ENCODE results near the gene ACOT9. TPM values are rescaled to one million over a fixed set of nuclear protein-coding genes. Genes with fewer than 3 reads are reported as not detected.
A peak's percentile ranks its signal among the peaks of the same experiment; 100 is the strongest.
"Not testable (repeated sequence)": the region's sequence is repeated elsewhere in the genome, so short reads cannot be mapped to it uniquely, and the experiment has no call there.

Gene ACOT9
- total RNA-seq, 6 donors from 2014 or later: 40.3 to 54.5 (median 45.1) TPM

GRCh38 chrX:23779025-23779424 is 35.9 kb upstream of the ACOT9 start:
- no peak for ATAC-seq (ENCODE audit: low FRiP score in 2 of 2)
- Histone ChIP-seq H3K27me3 (no peaks in the 10 kb centered on the region), H3K27ac (no peak overlapping the region), H3K4me1 (peaks cover 0 to 7% (median under 1%) of the 10 kb centered on the region in 4 donors), H3K9me3 (no peaks in the 10 kb centered on the region), H3K36me3 (no peaks in the 10 kb centered on the region), H3K4me3 (no peak overlapping the region)
- 71 to 86% methylated on average over 3 to 4 of the region's 4 CpGs for WGBS, 2 donors
- no peak for DNase-seq
- TF ChIP-seq EP300 (IDR thresholded peaks at IDR 0.05) (no peak), POLR2AphosphoS5 (IDR thresholded peaks at IDR 0.05) (no peak), POLR2A (IDR thresholded peaks at IDR 0.05) (no peak)
- TF ChIP-seq, protein P1, sequence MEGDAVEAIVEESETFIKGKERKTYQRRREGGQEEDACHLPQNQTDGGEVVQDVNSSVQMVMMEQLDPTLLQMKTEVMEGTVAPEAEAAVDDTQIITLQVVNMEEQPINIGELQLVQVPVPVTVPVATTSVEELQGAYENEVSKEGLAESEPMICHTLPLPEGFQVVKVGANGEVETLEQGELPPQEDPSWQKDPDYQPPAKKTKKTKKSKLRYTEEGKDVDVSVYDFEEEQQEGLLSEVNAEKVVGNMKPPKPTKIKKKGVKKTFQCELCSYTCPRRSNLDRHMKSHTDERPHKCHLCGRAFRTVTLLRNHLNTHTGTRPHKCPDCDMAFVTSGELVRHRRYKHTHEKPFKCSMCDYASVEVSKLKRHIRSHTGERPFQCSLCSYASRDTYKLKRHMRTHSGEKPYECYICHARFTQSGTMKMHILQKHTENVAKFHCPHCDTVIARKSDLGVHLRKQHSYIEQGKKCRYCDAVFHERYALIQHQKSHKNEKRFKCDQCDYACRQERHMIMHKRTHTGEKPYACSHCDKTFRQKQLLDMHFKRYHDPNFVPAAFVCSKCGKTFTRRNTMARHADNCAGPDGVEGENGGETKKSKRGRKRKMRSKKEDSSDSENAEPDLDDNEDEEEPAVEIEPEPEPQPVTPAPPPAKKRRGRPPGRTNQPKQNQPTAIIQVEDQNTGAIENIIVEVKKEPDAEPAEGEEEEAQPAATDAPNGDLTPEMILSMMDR (IDR thresholded peaks at IDR 0.05): no peak

DNA sequence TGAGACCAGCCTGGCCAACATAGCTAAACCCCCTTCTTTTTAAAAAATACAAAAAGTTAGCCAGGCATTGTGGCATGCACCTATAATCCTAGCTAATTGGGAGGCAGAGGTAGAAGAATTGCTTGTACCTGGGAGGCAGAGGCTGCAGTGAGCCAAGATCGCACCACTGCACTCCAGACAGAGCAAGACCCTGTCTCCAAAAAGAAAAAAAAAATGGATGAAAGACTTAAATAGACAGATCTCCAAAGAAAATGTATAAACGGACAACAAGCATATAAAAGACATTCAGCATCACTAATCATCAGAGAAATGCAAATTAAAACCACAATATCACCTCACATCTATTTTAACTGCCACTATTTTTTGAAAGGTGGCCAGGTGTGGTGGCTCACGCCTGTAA is 33.3 kb upstream of the ACOT9 start:
- H3K4me3 ChIP-seq: no peak overlapping the region
- no peaks in the 10 kb centered on the region for H3K9me3 ChIP-seq
- DNase-seq: no peak
- H3K27ac ChIP-seq: no peak overlapping the region
- peaks cover 0 to 7% (median 0%) of the 10 kb centered on the region in 4 donors for H3K4me1 ChIP-seq
- H3K27me3 ChIP-seq: no peaks in the 10 kb centered on the region
- ATAC-seq (ENCODE audit: low FRiP score in 2 of 2): no peak
- H3K36me3 ChIP-seq: no peaks in the 10 kb centered on the region
- WGBS, 2 donors: 78 to 92% methylated on average over 3 of the region's 3 CpGs
- TF ChIP-seq, protein P1 (IDR thresholded peaks at IDR 0.05): no peak
- TF ChIP-seq EP300 (IDR thresholded peaks at IDR 0.05): no peak
- no peak for TF ChIP-seq POLR2A (IDR thresholded peaks at IDR 0.05)
- no peak for TF ChIP-seq POLR2AphosphoS5 (IDR thresholded peaks at IDR 0.05)

DNA sequence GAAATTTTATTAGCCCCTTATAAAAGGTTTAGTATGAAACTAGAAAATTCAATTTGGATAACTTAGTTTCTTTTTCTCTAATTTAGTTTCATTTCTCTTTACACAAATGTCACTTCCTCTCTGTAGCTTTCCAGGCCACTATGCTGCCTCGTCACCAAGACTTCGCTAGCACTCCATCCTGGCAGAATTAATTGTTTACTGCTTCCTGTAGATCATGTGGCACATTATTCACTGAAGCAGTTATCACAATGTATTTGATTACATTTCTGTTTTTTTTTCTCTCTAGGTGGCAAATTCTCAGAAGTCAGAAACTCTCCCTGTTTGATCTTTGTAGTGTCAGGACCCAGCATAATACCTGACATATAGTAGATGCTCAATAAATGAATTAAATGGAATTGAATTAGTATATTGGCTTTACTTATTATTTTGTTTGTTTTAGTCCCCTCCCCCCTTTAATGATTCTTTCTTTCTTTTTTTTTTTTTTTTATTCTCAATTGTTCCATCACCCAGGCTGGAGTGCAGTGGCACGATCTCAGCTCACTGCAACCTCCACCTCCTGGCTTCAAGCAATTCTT is 30.6 kb upstream of the ACOT9 start:
- peak in 1 of 2 donors; percentile 61 for ATAC-seq (ENCODE audit: low FRiP score in 2 of 2)
- Histone ChIP-seq H3K27ac (peak overlapping the region in 3 of 4 donors; percentile 62 to 73 (median 71)), H3K9me3 (no peaks in the 10 kb centered on the region), H3K36me3 (no peaks in the 10 kb centered on the region), H3K4me1 (peaks cover 0 to 7% (median 0%) of the 10 kb centered on the region in 4 donors), H3K27me3 (no peaks in the 10 kb centered on the region), H3K4me3 (no peak overlapping the region)
- DNase-seq: peak in 1 of 2 donors; percentile 42
- TF ChIP-seq POLR2A (IDR thresholded peaks at IDR 0.05) (no peak), POLR2AphosphoS5 (IDR thresholded peaks at IDR 0.05) (peak; percentile 37 to 45), EP300 (IDR thresholded peaks at IDR 0.05) (peak in 1 of 4 donors; percentile 10)
- TF ChIP-seq, protein P1 (IDR thresholded peaks at IDR 0.05): no peak
- WGBS, 2 donors: 57 to 59% methylated on average over 3 of the region's 3 CpGs

DNA sequence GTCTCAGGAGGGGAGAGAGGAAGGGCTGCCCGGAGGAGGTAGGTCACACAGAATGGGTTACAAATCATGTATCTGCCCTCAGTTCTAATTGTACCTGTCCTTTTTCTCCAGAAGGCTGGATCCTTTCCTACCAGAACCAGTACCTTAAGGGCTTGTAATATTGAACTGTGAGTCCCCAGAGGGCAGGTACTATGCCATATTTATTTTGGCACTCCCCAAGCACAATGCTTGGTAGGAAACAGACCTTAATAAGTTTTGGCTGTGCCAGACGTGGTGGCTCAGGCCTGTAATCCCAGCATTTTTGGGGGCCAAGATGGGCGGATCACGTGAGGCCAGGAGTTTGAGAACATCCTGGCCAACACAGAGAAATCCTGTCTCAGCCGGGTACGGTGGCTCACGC is 28.0 kb upstream of the ACOT9 start:
- not testable (repeated sequence) for DNase-seq; H3K4me1 ChIP-seq; H3K27me3 ChIP-seq; H3K27ac ChIP-seq; H3K36me3 ChIP-seq; ATAC-seq (ENCODE audit: low FRiP score in 2 of 2); H3K4me3 ChIP-seq; H3K9me3 ChIP-seq
- 91 to 94% methylated on average over 6 to 7 of the region's 7 CpGs for WGBS, 2 donors

DNA sequence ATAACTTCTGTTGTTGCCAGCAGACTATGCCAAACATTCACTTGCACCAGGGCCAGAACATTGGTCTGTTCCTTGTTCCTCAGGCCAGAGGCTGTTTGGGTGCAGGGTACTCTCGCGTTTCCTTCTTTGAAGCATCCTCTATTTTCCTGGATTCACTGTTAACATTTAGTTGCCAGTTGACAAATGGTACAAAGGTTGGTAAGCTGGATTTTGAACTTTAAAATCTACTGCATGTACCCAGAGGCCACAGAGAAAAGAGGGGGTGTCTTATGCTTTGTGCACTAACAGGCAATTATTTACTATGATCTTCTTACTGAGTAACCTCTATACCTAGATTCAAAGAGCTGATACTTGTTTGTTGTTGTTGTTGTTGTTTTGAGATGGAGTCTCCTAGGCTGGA is 27.1 kb upstream of the ACOT9 start:
- no peak overlapping the region for H3K27ac ChIP-seq
- no peaks in the 10 kb centered on the region for H3K36me3 ChIP-seq
- WGBS, 2 donors: 70 to 75% methylated on average over 2 of the region's 2 CpGs
- no peak for ATAC-seq (ENCODE audit: low FRiP score in 2 of 2)
- H3K9me3 ChIP-seq: no peaks in the 10 kb centered on the region
- DNase-seq: no peak
- peaks cover 0 to 7% (median 0%) of the 10 kb centered on the region in 4 donors for H3K4me1 ChIP-seq
- no peak overlapping the region for H3K4me3 ChIP-seq
- TF ChIP-seq EP300 (IDR thresholded peaks at IDR 0.05) (no peak), POLR2AphosphoS5 (IDR thresholded peaks at IDR 0.05) (no peak), POLR2A (IDR thresholded peaks at IDR 0.05) (no peak)
- TF ChIP-seq, protein P1 (IDR thresholded peaks at IDR 0.05): no peak
- no peaks in the 10 kb centered on the region for H3K27me3 ChIP-seq
